ENCODE results near the gene INHBA. TPM values are rescaled to one million over a fixed set of nuclear protein-coding genes. Genes with fewer than 3 reads are reported as not detected.

INHBA gene
- total RNA-seq, 1 experiment from 2014 or later = 17.3 TPM

- Histone ChIP-seq H3K27me3 (ENCODE audit: insufficient read depth, low read depth) (no peaks in the 10 kb centered on the region), H2AFZ (peak overlapping the region; percentile 26; the same call in 1 of the 2 replicates), H3K4me1 (replicated peaks; ENCODE audit: insufficient read depth) (no peaks in the 10 kb centered on the region), H3K36me3 (ENCODE audit: low read depth) (no peaks in the 10 kb centered on the region), H3K4me2 (no peak overlapping the region), H3K4me3 (no peak overlapping the region), H3K27ac (no peak overlapping the region), H3F3A (ENCODE audit: insufficient read depth, low read depth) (no peaks in the 10 kb centered on the region), H3K9me2 (ENCODE audit: insufficient read depth) (no peaks in the 10 kb centered on the region; the same call in 1 of the 2 replicates), H3K79me2 (ENCODE audit: low read depth) (no peaks in the 10 kb centered on the region), H4K20me1 (ENCODE audit: insufficient read depth) (no peaks in the 10 kb centered on the region), H3K9me3 (ENCODE audit: insufficient read depth, low read depth) (peaks cover 7% of the 10 kb centered on the region; the same call in 1 of the 2 replicates)
- ChIA-PET POLR2A (ENCODE audit: unreplicated experiment) (no interaction called here), CTCF (no interaction called here)
- intact Hi-C loops (cut with micrococcal nuclease; ENCODE audit: unreplicated experiment) = no loop called here
- no peak for DNase-seq
- no TSS peak for BruUV-seq (replicated peaks)
- no peak for TF ChIP-seq EZH2 (IDR thresholded peaks at IDR 0.05; ENCODE audit: low read depth)
- no peak for TF ChIP-seq CTCF (conservative IDR thresholded peaks at IDR 0.05)
These were observed 47.5 kb downstream of the INHBA start for GRCh38 chr7:41655426-41655825.

GRCh38 chr7:41652267-41652666 lies 50.6 kb downstream of the INHBA start:
- Histone ChIP-seq H3K4me3 (no peak overlapping the region), H3K36me3 (ENCODE audit: low read depth) (no peaks in the 10 kb centered on the region), H3K9me2 (ENCODE audit: insufficient read depth) (no peaks in the 10 kb centered on the region; the same call in 1 of the 2 replicates), H4K20me1 (ENCODE audit: insufficient read depth) (no peaks in the 10 kb centered on the region), H2AFZ (no peak overlapping the region), H3K4me2 (no peak overlapping the region), H3K27me3 (ENCODE audit: insufficient read depth, low read depth) (no peaks in the 10 kb centered on the region), H3K4me1 (replicated peaks; ENCODE audit: insufficient read depth) (no peaks in the 10 kb centered on the region), H3K79me2 (ENCODE audit: low read depth) (no peaks in the 10 kb centered on the region), H3K27ac (no peak overlapping the region), H3F3A (ENCODE audit: insufficient read depth, low read depth) (no peaks in the 10 kb centered on the region), H3K9me3 (ENCODE audit: insufficient read depth, low read depth) (no peaks in the 10 kb centered on the region)
- DNase-seq = no peak
- CTCF ChIA-PET = no interaction called here
- intact Hi-C loops (cut with micrococcal nuclease; ENCODE audit: unreplicated experiment) = no loop called here
- TF ChIP-seq EZH2 (IDR thresholded peaks at IDR 0.05; ENCODE audit: low read depth) (no peak), CTCF (conservative IDR thresholded peaks at IDR 0.05) (no peak)
- POLR2A ChIA-PET (ENCODE audit: unreplicated experiment) = interaction anchor here (0.6 kb wide), 1 partner anchor 601 kb away, joined by 4 read pairs; no protein-coding TSS in a partner anchor
- BruUV-seq (replicated peaks) = no TSS peak

- Histone ChIP-seq H3F3A (ENCODE audit: insufficient read depth, low read depth) (no peaks in the 10 kb centered on the region), H3K4me3 (no peak overlapping the region), H3K4me1 (replicated peaks; ENCODE audit: insufficient read depth) (no peaks in the 10 kb centered on the region), H3K27ac (no peak overlapping the region), H3K9me3 (ENCODE audit: insufficient read depth, low read depth) (no peaks in the 10 kb centered on the region), H4K20me1 (ENCODE audit: insufficient read depth) (no peaks in the 10 kb centered on the region), H3K9me2 (ENCODE audit: insufficient read depth) (no peaks in the 10 kb centered on the region), H3K79me2 (ENCODE audit: low read depth) (no peaks in the 10 kb centered on the region), H3K4me2 (no peak overlapping the region), H2AFZ (no peak overlapping the region), H3K36me3 (ENCODE audit: low read depth) (no peaks in the 10 kb centered on the region), H3K27me3 (ENCODE audit: insufficient read depth, low read depth) (no peaks in the 10 kb centered on the region)
- ChIA-PET CTCF (no interaction called here), POLR2A (ENCODE audit: unreplicated experiment) (no interaction called here)
- no TSS peak for BruUV-seq (replicated peaks)
- TF ChIP-seq CTCF (conservative IDR thresholded peaks at IDR 0.05) (no peak), EZH2 (IDR thresholded peaks at IDR 0.05; ENCODE audit: low read depth) (no peak)
- intact Hi-C loops (cut with micrococcal nuclease; ENCODE audit: unreplicated experiment) = no loop called here
- DNase-seq = no peak
These were observed 54.4 kb downstream of the INHBA start for GRCh38 chr7:41648501-41648900.

Data from PC-9 (cell line).